Body of pancreas (tissue), 4 donors: ENCODE data around the gene ANKRD13B. TPM values are rescaled to one million over a fixed set of nuclear protein-coding genes. Genes with fewer than 3 reads are reported as not detected.
A peak's percentile ranks its signal among the peaks of the same experiment; 100 is the strongest.

Experiments
- ATAC-seq: fragments of 150-250 bp; one replicate; pipeline ENCODE4 v1.9.1; 2016
- DNase-seq, 4 donors: peaks; one replicate each; pipeline ENCODE4 v3.0.0-alpha.2; 2019
- H3K27ac ChIP-seq, 4 donors: fragments of 200-600 bp; sonication (generic); 1 replicate in 3 of 4; 2 replicates in 1 of 4; pipeline versions ENCODE4 v1.5.1 to v1.6.1; 2016 to 2019; ENCODE audit warnings: mild to moderate bottlenecking in 1 of 4, mixed read lengths in 1 of 4, moderate library complexity in 1 of 4
- H3K27me3 ChIP-seq, 2 donors: fragments of 200-600 bp; sonication (generic); one replicate each; pipeline ENCODE4 v1.6.0; 2016; ENCODE audit warnings: mild to moderate bottlenecking in 1 of 2
- H3K36me3 ChIP-seq, 2 donors: fragments of 200-600 bp; sonication (generic); replicated peaks in 1 of 2; 2 replicates each; pipeline ENCODE4 v1.5.1; 2016; ENCODE audit warnings: low read depth in 2 of 2; ENCODE audit not compliant: insufficient read depth in 1 of 2
- H3K4me1 ChIP-seq: fragments of 200-600 bp; sonication (generic); one replicate; pipeline ENCODE4 v1.6.0; 2016
- H3K4me3 ChIP-seq, 2 donors: fragments of 200-600 bp; sonication (generic); 1 replicate in 1 of 2; 2 replicates in 1 of 2; pipeline ENCODE4 v1.5.1; 2016 to 2019
- H3K9me3 ChIP-seq, 3 donors: fragments of 200-600 bp; sonication (generic); 1 replicate in 2 of 3; 2 replicates in 1 of 3; pipeline ENCODE4 v1.5.1; 2016
- CTCF ChIP-seq, 7 experiments: fragments of 450-650 bp in 4 of 7; fragments of 200-600 bp in 3 of 7; sonication (generic) in 3 of 7; IDR thresholded peaks; one replicate each; pipeline ENCODE4 v1.5.1; 2016 to 2019; ENCODE audit warnings: antibody characterized with exemption in 7 of 7
- POLR2A ChIP-seq, 3 donors: fragments of 450-650 bp; IDR thresholded peaks; one replicate each; pipeline ENCODE4 v1.6.1; 2016; ENCODE audit warnings: antibody characterized with exemption in 3 of 3, mild to moderate bottlenecking in 2 of 3
- WGBS, 2 donors: methylation state at CpG; one replicate each; pipeline ENCODE4 v1.1.5; 2017; 5-methylcytosine and 5-hydroxymethylcytosine counted together
- intact Hi-C: fragments of 100-400 bp; cut with DNase I; formaldehyde crosslinking; loops from one replicate; pipeline ENCODE4 v1.15.1; 2023
- total RNA-seq, 2 donors: library from RNA; depleted of rRNA; stranded (reverse); fragments of >200 nt; gene quantifications; one replicate each; pipeline ENCODE4 v1.1.0, GENCODE V29; 2016

The ANKRD13B gene
- total RNA-seq, 2 donors from 2014 or later, result 4.3 to 8.0 TPM

DNA sequence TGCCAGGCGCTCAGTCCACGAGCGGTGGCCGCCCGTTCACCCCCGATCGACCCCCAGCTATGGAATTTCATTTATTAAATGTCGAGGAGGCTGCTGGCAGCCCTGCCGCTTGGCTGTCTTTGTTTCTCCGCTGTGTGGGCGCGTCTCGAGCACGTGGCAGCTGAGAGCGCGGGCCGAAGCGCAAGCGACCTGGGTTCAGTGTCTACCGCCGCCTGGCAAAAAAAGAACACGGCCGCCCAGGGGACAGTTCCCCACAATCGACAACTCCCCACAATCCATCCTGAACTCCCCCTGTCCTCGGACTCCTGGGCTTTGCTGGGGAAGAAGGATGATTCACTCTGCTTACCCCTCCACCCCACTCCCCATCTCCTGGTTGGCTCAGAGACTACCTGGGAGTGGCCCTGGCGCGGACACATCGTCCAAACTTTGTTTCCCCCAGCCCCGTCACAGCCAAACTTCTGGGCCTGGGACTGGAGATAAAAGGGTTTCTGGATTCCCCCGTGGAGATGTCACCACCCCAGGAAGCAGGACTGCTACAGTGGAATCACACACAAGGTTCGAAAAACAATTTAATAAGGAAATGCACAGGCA, 1.7 kb upstream of the ANKRD13B start:
- H3K27me3 ChIP-seq, result no peaks in the 10 kb centered on the region
- ATAC-seq, result no peak
- TF ChIP-seq CTCF (IDR thresholded peaks at IDR 0.05) (no peak), POLR2A (IDR thresholded peaks at IDR 0.05) (no peak)
- no peaks in the 10 kb centered on the region for H3K9me3 ChIP-seq
- intact Hi-C loops, result no loop called here
- peak in 3 of 4 donors; percentile 39 to 53 (median 51) for DNase-seq
- peak overlapping the region in 3 of 4 donors; percentile 15 to 71 (median 70) for H3K27ac ChIP-seq
- 20 to 26% methylated on average over 4 to 31 of the region's 31 CpGs for WGBS, 2 donors
- H3K4me3 ChIP-seq, result no peak overlapping the region
- no peaks in the 10 kb centered on the region for H3K36me3 ChIP-seq
- peaks cover 61% of the 10 kb centered on the region for H3K4me1 ChIP-seq

DNA sequence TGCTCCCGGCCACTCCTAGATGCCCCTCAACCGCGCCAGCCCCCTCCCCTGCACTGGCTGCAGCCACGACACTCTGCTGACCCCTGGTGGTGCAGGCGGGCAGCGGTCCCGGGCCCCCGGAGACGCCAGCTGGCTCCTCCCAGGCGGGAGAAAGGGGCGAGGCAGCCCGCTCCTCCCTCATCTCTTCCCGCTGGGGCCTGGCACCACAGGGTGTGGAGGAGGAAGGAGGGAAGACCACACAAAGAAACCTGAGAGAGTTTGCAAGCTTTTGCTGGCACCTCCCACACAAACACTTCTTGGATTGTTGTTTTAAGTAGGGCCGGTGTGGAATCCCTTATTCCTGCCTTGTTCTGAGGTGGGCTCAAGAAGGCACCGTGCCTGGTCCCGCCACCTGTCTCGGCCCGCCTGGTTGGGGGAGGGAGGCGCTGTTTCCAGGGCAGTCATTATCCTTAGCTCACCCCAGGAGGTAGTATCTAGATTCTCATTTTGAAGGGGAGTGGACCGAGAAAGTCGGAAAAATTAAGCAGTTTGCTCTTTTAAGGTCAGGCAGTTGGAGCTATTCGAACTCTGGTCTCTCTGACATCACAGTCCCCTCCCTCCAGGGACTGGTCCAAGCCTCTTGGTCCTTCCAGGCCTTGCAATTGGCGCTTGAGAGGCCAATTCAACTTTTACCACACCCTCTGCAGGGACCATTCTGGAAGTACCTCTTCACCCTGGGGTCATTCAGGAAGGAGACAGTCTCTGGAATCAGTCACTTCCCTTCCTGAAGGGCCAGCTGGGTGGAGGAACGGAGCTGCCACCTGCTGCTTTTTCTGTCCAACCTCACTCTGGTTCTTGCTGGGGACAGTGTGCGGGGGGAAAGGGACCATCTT, 959 bp upstream of the ANKRD13B start:
- 15 to 25% methylated on average over 11 to 25 of the region's 25 CpGs for WGBS, 2 donors
- peak; percentile 59 for ATAC-seq
- peaks cover 61% of the 10 kb centered on the region for H3K4me1 ChIP-seq

DNA sequence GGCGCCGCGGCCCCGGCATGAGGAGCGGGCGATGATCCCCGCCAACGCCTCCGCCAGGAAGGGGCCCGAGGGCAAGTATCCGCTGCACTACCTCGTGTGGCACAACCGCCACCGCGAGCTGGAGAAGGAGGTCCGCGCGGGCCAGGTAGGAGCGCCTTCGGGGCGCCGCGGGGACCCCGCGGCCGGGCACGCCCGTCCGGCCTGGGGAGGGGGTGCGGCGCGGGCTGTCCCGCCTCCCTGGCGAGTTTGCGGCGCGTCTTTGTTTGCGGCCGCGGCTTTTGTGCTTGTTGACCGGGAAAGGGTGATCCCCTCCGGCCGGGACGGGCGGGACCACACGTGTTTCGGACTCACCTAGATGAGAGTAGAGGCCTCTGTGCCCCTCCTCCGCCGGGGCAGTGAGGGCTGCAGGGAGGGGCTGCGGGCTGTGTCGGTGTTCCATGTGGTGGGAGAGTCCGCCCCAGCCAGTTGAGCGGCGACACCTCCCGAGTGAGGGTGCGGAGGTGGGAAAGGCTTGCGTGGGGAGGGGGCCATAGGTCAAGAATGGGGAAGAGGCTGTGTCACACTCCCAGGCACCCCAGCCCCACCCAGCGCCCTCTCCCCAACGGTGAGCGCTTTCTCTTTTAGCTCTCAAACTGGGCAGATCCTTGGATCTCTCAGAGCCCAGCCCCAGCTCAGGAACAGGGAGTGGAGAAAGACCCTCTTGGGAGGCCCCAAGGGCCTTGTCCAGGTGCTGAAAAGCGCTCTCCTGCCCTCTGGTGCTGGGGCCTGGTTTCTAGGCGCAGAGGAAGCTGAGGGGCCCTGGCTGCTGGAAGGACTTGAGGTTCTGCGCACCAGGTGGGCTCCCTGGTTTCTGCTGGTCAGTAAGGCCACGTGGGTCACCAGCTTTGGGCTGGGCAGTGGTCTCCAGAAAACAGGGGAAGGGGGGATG, 923 bp downstream of the ANKRD13B start:
- Histone ChIP-seq H3K4me1 (peaks cover 44% of the 10 kb centered on the region), H3K36me3 (no peaks in the 10 kb centered on the region), H3K27me3 (no peaks in the 10 kb centered on the region), H3K4me3 (peak overlapping the region; percentile 15 to 32), H3K9me3 (no peaks in the 10 kb centered on the region), H3K27ac (no peak overlapping the region)
- peak in 4 of 7 experiments; percentile 5 to 28 (median 17) for TF ChIP-seq CTCF (IDR thresholded peaks at IDR 0.05)
- no peak for TF ChIP-seq POLR2A (IDR thresholded peaks at IDR 0.05)
- ATAC-seq (no peak), DNase-seq (peak in 2 of 4 donors; percentile 30)
- 9 to 33% methylated on average over 7 to 51 of the region's 64 CpGs for WGBS, 2 donors
- intact Hi-C loops, result no loop called here

More for the DNA sequence above, 959 bp upstream of the ANKRD13B start:
- DNase-seq, result peak; percentile 86 to 92 (median 88)
- TF ChIP-seq CTCF (IDR thresholded peaks at IDR 0.05), result peak; percentile 93 to 97 (median 96)
- TF ChIP-seq POLR2A (IDR thresholded peaks at IDR 0.05), result peak in 2 of 3 donors; percentile 34 to 37
- Histone ChIP-seq H3K36me3 (no peaks in the 10 kb centered on the region), H3K4me3 (no peak overlapping the region), H3K27me3 (no peaks in the 10 kb centered on the region), H3K27ac (peak overlapping the region in 3 of 4 donors; percentile 14 to 71 (median 70)), H3K9me3 (no peaks in the 10 kb centered on the region)
- intact Hi-C loops, result no loop called here

DNA sequence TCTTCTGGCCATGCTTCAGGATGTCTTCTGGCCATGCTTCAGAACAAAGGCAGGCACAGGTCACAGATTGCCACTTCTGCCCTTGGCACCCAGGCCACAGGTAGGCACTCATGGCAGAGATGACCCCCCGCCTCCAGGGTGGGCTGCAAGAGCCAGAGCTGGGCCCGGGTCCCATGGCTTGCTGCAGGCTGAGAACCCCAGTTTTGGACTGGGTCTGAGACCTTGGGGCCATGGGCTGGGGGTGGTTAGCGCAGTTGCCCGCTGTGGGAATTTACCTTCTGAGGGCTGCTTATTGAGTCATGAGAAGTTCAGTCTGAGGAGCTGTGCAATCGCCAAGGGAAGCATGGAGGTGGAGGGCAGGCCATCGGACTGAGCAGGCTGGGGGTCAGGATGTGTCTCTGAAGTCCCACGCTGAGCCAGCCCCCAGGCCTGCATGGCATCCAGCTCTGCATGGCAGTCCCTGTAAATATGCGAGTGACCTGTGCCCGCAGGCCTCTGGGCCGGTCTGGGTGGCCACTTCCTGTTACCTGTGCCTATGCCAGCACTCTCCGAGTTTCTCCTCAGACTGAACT, 1.7 kb downstream of the ANKRD13B start:
- DNase-seq (no peak), ATAC-seq (no peak)
- Histone ChIP-seq H3K4me3 (no peak overlapping the region), H3K4me1 (peaks cover 43% of the 10 kb centered on the region), H3K9me3 (no peaks in the 10 kb centered on the region), H3K36me3 (no peaks in the 10 kb centered on the region), H3K27me3 (no peaks in the 10 kb centered on the region), H3K27ac (no peak overlapping the region)
- WGBS, 2 donors, result 58 to 83% methylated on average over 2 to 11 of the region's 11 CpGs
- intact Hi-C loops, result no loop called here
- no peak for TF ChIP-seq POLR2A (IDR thresholded peaks at IDR 0.05)
- TF ChIP-seq CTCF (IDR thresholded peaks at IDR 0.05), result no peak
